Femur (tissue), 1 donor: Measurements from ENCODE around the gene CORO1A.
"Not testable (repeated sequence)": the region's sequence is repeated elsewhere in the genome, so short reads cannot be mapped to it uniquely, and the experiment has no call there.

Experiments
- DNase-seq: peaks from one replicate; pipeline ENCODE4 v3.0.0-alpha.2; 2017

Gene CORO1A

DNA sequence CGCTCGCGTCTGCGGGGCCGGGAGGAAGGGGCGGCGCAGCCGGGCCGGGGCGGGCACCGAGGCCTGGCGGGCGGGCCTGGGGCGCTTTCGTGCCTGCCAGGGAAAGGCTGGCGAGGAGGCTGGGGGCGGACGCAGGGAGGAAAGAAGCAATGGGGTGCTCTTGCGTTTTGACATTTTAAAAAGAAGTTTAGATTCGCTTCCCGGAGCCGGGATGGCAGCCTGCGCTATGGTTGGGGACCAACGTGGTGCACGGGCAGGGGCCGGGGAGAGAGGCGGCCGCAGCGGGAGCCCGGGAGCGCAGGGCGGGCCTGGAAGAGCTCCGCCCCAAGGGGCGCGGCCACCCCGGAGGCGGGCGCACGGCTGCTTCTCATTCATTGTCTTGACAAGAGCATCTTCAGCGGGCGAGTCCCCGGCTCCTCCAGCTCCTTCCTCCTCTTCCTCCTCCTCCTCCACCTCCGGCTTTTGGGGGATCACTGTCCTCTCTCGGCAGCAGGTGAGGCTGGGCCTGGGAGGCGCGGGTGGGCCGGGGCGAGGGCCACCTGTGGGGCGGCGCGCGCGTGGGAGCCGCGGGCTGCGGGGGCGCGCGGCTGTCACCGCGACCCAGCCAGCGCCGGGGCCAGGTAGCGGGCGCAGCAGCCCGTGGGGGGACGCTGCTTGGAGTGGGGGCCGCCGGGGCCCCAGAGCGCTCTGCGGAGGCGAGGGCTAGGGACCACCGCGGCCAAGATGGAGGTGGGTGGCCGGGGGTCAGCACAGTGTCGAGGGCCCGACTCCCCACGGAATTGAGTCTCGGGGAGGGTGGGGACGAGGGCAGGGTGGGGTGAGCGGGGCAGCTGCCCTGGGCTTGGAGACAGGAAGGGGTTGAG lies at the start of gene CORO1A:
Gene CORO1A (plus strand): TSS at position 370 of the 863 bp plus-strand sequence. CDS start 1,608 bp downstream, outside the sequence.
- DNase-seq: peak; percentile 91

DNA sequence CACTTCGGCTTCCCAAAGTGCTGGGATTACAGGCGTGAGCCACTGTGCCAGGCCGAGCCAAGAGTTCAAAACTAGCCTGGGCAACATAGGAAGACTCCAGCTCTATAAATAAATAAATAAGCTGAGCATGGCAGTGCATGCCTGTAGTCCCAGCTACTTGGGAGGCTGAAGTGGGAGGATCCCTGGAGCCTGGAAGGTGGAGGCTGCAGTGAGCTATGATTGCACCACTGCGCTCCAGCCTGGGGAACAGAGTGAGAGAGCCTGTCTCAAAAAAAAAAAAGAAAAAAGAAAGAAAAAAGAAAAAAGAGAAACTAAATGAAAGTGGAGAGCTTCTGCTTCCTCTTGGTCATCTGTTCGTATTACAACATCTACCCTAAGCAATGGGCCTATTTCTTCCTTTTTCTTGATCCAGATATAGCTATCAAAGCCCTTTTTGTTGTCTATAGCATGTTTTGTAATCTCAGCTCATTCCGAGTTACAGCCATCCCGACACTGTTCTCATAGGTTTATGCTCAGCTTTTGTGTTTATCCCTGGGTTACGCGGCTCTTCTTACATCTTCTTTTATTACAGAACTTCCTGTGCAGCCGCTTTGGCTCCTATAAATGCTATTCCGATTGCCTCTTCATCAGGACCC lies 46.3 kb upstream of the CORO1A start:
- no peak for DNase-seq

DNA sequence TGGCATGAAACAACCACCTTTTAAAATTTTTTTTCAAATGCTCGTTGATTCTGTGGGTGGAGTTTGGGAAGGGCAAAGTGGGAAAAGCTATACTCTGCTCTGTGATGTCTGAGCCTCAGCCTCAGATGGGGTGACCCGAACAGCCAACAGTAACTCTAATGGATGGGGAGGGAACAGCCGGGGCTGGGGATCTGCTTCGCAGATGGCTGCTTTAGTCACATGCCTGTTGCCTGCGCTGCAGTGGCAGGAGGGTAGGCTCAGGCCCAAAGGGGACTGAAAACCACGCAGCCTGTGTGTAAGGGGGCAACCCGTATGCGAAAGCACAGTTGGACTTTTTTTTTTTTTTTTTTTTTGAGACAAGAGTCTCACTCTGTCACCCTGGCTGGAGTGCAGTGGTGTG lies 45.5 kb upstream of the CORO1A start:
- no peak for DNase-seq

DNA sequence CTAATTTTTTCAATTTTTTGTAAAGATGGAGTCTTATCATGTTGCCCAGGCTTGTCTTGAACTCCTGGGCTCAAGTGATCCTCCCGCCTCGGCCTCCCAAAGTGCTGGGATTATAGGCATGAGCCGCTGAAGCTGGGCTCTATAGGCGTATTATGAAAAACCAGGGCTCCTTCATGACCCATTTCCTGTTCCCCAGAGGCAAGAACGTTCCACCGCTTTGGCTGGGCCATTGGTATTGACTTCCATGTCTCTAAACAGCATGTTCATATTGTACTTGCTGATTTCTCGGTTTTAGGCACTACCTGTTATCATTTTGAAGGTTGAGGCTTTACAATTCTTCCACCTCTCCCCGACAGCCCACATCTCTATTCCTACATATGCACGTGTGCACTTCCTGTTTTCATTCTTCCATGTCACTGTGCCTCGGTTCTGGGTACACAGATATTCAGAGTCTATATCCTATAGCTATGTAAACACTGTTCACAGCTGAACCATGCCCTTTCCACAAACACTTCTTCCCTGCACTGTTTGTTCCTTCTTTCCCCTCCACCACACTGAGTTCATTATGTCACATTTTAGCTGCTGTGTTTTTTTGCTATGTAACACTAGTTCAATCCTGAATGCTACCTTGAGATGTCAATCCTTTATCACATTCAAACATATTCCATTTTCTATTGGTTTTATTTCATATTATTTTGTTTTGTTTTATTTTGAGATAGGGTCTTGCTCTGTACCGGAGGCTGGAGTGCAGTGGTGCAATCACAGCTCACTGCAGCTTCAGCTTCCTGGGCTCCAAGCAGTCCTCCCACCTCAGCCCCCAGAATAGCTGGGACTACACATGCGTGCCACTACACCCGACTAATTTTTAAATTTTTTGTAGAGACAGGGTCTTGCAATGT lies 43.6 kb upstream of the CORO1A start:
- DNase-seq: no peak

DNA sequence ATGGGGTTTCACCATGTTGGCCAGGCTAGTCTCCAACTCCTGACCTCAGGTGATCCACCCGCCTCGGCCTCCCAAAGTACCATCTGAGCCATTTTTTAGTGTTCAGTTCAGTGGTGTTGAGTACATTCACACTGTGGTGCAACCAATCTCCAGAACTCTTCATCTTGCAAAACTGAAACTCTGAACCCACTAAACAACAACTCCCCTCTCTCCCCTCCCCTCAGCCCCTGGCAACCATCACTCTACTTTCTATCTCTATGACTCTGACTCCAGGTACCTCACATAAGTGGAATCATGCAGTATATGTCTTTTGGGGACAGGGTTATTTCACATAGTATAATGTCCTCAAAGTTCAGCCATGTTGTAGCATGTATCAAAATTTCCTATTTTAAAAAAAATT lies 41.7 kb upstream of the CORO1A start:
- DNase-seq: no peak

DNA sequence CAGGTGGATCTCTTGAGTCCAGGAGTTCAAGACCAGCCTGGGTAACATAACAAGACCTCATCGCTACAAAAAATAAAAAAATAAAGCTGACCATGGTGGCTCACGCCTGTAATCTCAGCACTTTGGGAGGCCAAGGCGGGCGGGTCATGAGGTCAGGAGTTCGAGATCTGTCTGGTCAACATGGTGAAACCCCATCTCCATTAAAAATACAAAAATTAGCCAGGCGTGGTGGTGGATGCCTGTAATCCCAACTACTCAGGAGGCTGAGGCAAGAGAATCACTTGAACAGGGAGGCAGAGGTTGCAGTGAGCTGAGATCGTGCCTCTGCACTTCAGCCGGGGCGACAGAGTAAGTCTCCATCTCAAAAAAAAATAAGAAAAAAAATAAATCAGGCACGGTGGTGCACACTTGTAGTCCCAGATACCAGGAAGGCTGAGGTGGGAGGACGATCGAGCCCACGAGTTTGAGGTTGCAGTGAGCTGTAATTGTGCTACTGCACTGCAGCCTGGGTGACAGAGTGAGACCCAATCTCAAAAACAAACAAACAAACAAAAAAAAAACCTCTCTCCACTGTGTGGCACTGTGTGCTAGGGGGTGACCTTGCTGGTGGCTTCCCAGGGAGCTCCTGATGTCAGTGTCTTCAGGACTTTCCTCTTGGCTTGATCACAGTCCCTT lies 40.6 kb upstream of the CORO1A start:
- DNase-seq: no peak

DNA sequence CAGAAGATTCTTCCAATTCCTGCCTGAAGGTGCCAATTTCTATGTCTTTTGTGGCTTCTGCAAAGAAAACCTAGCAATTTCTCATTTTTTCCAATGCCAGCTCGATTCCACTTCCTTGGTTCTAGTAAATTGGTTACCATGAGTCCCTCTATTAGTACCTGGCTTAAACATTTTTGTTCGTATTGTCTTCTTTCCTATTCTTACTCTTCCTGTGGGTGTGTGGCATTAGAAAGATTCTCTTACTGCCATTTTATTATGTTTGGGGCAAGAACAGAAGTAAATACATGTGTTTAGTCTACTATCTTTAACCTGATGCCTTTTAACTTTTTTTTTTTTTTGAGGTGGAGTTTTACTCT lies 40.1 kb upstream of the CORO1A start:
- DNase-seq: no peak

DNA sequence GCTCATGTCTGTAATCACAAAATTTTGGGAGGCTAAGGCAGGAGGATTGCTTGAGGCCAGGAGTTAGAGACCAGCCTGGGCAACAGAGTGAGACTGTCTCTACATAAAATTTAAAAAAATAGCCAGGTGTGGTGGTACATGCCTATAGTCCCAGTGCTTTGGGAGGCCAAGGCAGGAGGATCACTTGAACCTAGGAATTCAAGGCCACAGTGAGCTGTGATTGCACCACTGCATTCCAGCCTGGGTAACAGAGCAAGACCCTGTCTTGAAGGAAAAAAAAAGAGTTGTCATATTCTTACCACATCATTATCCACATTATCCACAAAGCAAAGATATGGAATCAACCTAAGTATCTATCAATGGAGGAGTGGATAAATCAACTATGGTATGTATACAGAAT lies 39.4 kb upstream of the CORO1A start:
- DNase-seq: no peak

DNA sequence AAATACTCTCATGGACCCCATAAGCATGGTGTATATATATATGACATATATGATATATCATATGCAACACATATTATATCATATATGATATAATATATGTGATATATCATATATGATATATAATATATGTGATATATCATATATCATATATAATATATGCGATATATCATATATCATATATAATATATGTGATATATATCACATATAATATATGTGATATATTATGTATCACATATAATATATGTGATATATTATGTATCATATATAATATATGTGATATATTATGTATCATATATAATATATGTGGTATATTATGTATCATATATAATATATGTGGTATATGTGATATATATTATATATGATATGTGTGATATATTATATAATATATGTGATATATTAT lies 38.5 kb upstream of the CORO1A start:
- no peak for DNase-seq

DNA sequence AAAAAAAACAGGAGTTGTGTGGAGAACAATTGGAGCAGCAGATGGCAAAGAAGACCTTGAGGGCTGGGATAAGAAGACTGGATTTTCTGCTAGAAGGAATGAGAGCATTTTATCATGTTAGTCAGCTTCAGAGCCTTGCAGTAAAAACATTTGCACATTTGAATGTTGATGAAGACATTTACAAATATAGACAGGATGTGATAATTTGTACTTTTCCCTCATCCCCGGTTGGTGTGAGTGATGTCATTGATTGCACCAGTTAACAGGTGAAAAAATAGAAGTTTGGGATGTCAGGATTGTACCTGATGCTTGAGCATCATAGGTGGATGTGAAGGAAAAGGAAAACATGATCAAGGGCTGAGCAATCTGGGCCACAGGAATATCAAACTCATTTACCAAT lies 37.7 kb upstream of the CORO1A start:
- DNase-seq: no peak

DNA sequence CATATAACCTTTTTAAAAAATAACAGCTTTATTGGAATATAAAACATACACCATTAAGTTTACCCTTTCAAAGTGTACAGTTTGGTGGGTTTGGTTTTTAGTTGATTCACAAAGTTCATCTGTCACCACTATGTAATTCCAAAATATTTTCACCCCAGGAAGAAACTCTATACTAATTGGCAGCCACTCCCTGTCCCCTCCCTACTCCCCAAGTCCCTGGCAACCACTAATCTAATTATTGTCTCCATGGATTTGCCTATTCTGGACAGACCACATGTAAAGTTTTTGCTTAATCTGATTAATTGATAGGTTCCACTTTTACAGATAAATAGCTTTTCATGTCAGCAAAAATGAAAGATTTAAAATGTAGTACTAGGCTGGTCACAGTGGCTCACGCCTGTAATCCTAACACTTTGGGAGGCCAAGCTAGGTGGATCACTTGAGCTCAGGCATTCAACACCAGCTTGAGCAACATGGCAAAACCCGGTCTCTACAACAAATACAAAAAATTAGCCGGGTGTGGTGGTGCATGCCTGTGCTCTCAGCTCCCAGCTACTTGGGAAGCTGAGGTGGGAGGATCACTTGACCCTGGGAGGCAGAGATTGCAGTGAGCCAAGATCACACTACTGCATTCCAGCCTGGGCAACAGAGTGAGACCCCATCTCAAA lies 35.4 kb upstream of the CORO1A start:
- no peak for DNase-seq

DNA sequence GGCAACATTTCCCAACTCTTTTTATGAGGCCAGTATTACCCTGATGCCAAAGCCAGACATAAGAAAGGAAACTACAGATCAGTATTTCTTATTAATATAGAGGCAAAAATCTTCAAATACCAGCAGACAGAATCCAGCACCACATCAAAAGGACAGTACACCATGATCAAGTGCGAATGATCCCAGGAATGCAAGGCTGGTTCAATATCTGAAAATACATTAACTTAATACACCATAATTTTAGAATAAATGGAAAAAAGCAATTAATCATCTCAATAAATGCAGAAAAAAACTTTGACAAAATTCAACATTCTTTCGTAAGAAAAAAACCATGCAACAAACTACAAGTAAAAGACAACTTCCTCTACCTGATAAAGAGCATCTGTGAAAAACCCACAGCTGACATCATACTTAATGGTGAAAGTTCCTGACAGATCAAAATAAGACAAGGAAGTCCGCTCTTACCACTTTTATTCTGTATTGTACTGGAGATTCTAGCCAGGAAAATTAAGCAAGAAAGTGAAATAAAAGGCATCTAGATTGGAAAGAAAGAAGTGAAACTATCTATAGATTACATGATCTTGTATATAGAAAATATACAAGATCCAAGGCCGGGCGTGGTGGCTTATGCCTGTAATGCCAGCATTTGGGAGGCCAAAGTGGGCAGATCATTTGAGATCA lies 34.0 kb upstream of the CORO1A start:
- no peak for DNase-seq

DNA sequence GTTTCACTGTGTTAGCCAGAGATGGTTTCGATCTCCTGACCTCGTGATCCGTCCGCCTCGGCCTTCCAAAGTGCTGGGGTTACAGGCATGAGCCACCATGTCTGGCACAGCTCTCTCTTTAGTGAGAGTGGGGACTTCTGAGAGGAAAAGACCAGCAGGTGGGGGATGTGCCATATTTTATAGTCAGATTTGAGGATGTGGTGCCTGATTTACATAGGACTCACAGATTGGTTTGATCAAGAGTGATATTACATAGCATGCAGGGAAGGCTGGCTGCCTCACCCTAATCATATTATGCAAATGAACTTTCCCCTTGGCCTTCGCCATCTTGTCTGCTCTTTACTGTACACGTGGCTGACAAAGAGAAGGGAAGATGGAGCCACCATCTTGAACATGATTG lies 32.3 kb upstream of the CORO1A start:
- DNase-seq: no peak

DNA sequence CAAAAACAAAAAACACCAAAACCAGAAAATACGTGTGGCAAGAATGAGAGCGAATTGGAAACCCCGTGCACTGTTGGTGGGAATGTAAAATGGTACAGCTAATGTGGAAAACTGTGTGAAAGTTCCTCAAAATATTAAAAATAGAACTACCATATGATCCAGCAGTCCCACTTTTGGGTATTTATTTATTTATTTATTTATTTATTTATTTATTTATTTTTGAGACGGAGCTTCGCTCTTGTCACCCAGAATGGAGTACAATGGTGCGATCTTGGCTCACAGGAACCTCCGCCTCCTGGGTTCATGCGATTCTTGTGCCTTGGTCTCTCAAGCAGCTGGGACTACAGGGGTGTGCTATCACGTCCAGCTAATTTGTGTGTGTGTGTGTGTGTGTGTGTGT lies 30.9 kb upstream of the CORO1A start:
- DNase-seq: no peak

DNA sequence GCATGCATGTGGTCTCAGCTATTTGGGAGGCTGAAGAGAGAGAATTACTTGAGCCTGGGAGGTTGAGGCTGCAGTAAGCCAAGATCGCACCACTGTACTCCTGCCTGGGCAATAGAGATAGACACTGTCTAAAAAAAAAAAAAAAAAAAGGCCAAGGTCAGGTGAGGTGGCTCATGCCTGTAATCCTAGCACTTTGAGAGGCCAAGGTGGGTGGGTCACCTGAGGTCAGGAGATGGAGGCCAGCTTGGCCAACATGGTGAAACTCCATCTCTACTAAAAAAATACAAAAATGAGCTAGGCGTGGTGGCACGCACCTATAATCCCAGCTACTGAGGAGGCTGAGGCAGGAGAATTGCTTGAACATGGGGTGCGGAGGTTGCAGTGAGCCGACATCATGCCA lies 28.2 kb upstream of the CORO1A start:
- DNase-seq: no peak

DNA sequence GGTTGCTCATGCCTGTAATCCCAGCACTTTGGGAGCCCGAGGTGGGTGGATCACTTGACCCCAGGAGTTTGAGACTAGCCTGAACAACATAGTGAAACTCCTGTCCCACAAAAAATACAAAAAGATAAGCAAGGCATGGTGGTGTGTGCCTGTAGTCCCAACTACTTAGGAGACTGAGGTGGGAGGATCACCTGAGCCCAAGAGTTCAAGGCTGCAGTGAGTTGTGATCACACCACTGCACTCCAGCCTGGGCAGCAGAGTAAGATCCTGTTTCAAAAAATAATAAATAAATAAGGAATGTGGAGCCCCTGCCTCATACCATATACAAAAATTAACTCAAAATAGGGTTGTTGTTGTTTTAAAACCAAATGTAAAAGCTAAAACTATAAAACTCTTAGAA lies 26.2 kb upstream of the CORO1A start:
- no peak for DNase-seq

DNA sequence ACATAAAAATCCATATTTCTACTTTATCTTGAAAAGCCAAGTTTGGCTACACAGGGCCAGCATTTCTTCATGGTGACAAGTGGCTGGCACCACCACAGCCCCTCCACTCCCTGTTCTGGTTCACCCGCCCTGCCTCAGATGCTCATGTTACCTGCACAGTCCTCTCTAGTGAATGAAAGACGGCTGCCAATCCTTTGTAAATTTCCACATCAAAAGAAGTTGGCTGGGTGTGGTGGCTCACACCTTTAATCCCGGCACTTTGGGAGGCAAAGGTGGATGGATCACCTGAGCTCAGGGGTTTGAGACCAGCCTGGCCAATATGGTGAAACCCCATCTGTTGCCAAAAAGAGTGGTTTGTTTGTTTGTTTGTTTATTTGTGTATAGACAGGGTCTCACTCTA lies 19.9 kb upstream of the CORO1A start:
- DNase-seq: no peak

DNA sequence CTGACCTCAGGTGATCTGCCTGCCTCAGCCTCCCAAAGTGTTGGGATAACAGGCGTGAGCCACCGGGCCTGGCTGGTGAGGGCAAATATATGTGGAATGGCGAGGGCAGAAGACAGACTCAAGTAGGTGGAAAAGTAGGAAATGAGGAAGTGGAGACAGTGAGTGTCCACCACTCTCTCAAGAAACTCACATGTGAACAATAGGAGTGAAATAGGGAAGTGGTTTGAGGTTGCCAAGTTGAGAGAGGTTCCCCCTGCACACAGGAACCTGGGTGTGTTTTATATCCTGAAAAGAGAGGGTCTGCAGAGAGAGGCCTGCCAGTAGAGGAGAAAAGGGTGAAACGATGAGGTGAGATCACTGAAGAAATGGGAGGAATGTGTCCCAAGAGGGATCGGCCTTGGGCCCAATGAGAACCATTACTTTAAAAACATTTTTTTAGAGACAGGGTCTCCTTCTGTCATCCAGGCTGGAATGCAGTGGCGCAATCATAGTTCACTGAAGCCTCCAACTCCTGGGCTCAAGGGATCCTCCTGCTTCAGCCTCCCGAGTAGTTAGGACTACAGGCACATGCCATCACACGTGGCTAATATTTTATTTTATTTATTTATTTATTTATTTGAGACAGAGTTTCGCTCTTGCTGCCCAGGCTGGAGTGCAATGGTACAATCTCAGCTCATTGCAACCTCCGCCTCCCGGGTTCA lies 17.1 kb upstream of the CORO1A start:
- peak; percentile 30 for DNase-seq

DNA sequence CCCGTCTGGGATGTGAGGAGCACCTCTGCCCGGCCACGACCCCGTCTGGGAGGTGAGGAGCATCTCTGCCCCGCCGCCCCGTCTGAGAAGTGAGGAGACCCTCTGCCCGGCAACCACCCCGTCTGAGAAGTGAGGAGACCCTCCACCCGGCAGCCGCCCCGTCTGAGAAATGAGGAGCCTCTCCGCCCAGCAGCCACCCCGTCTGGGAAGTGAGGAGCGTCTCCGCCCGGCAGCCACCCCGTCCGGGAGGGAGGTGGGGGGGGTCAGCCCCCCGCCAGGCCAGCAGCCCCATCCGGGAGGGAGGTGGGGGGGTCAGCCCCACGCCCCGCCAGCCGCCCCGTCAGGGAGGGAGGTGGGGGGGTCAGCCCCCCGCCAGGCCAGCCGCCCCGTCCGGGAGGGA lies 14.7 kb upstream of the CORO1A start:
- not testable (repeated sequence) for DNase-seq

DNA sequence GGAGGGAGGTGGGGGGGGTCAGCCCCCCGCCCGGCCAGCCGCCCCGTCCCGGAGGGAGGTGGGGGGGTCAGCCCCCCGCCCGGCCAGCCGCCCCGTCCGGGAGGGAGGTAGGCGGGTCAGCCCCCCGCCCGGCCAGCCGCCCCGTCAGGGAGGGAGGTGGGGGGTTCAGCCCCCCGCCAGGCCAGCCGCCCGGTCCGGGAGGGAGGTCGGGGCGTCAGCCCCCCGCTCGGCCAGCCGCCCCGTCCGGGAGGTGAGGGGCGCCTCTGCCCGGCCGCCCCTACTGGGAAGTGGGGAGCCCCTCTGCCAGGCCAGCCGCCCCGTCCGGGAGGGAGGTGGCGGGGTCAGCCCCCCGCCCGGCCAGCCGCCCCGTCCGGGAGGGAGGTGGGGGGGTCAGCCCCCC lies 14.0 kb upstream of the CORO1A start:
- DNase-seq: not testable (repeated sequence)

DNA sequence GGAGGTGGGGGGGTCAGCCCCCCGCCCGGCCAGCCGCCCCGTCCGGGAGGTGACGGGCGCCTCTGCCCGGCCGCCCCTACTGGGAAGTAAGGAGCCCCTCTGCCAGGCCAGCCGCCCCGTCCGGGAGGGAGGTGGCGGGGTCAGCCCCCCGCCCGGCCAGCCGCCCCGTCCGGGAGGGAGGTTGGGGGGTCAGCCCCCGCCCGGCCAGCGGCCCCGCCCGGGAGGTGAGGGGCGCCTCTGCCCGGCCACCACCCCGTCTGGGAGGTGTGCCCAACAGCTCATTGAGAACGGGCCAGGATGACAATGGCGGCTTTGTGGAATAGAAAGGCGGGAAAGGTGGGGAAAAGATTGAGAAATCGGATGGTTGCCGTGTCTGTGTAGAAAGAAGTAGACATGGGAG lies 13.3 kb upstream of the CORO1A start:
- not testable (repeated sequence) for DNase-seq
